SIG-M5 treated with dmso at 0.1 percent for 504 hours (cell line): ENCODE data around the gene TMEM131.
A peak's percentile ranks its signal among the peaks of the same experiment; 100 is the strongest.
"Not testable (repeated sequence)": the region's sequence is repeated elsewhere in the genome, so short reads cannot be mapped to it uniquely, and the experiment has no call there.

Experiments
- DNase-seq: peaks from one replicate; lab custom pipeline; 2025; ENCODE audit not compliant: unreplicated experiment; lab: John Stamatoyannopoulos, UW

Gene TMEM131

GRCh38 chr2:97995734-97996624 lies at the start of gene TMEM131:
TMEM131 (minus strand) TSS chr2:97995948; CDS start chr2:97995662, 286 bp downstream.
- DNase-seq = peak; percentile 92

GRCh38 chr2:98044730-98045129 lies 49.0 kb upstream of the TMEM131 start:
- not testable (repeated sequence) for DNase-seq

- no peak for DNase-seq
Observed at GRCh38 chr2:98043101-98043500, 47.4 kb upstream of the TMEM131 start.

GRCh38 chr2:98040331-98040939 lies 44.7 kb upstream of the TMEM131 start:
- no peak for DNase-seq

- peak; percentile 92 for DNase-seq
Observed at GRCh38 chr2:98039085-98039756, 43.5 kb upstream of the TMEM131 start.

GRCh38 chr2:98037666-98038336 lies 42.1 kb upstream of the TMEM131 start:
- DNase-seq = no peak

GRCh38 chr2:98037206-98037605 lies 41.5 kb upstream of the TMEM131 start:
- no peak for DNase-seq

- no peak for DNase-seq
Observed at GRCh38 chr2:98036349-98037000, 40.7 kb upstream of the TMEM131 start.

GRCh38 chr2:98034745-98035144 lies 39.0 kb upstream of the TMEM131 start:
- DNase-seq = no peak

GRCh38 chr2:98032086-98032485 lies 36.3 kb upstream of the TMEM131 start:
- DNase-seq = no peak

- DNase-seq = no peak
Observed at GRCh38 chr2:98029718-98030222, 34.0 kb upstream of the TMEM131 start.

GRCh38 chr2:98028931-98029717 lies 33.4 kb upstream of the TMEM131 start:
- no peak for DNase-seq

GRCh38 chr2:98028101-98028561 lies 32.4 kb upstream of the TMEM131 start:
- no peak for DNase-seq

- no peak for DNase-seq
Observed at GRCh38 chr2:98027538-98027937, 31.8 kb upstream of the TMEM131 start.

GRCh38 chr2:98026927-98027522 lies 31.3 kb upstream of the TMEM131 start:
- DNase-seq = peak; percentile 98

- no peak for DNase-seq
Observed at GRCh38 chr2:98026292-98026691, 30.5 kb upstream of the TMEM131 start.

- DNase-seq = peak; percentile 21
Observed at GRCh38 chr2:98025481-98026037, 29.8 kb upstream of the TMEM131 start.

- DNase-seq = not testable (repeated sequence)
Observed at GRCh38 chr2:98022067-98022466, 26.3 kb upstream of the TMEM131 start.
